HuH-7 (cell line): Measurements from ENCODE around the gene JAK2.
"Not testable (repeated sequence)": the region's sequence is repeated elsewhere in the genome, so short reads cannot be mapped to it uniquely, and the experiment has no call there.

Source experiments
- DNase-seq: peaks from one replicate; pipeline ENCODE4 v3.0.0; 2011; ENCODE audit warnings: low spot score

The JAK2 gene

GRCh38 chr9:5041390-5042115 is 56.5 kb downstream of the JAK2 start:
- no peak for DNase-seq

DNA sequence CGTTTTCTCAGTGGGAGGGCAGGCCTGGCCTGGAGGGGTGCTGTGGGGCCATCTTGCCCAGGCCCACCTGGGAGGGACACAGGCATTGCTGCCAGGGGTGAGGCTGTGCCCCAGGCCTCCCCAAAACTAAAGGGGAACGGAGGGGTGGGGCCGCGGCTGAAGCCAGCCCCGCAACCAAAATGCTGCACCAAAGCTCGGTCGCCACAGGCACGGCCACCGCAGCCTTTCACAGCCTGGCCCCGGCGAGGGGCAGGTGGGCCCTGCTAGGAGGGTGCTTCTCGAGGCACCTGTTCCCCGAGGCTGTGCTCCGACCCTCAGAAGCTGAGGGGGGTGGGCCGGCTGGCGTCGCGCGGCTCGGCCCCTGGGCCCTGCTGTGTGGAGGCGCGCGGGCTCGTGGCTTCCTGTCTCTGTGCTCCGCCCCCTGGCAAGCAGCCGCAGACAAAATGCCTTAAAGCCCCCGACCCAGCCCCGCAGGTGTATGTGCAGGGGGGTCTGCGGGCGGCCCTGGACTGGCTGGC is 57.6 kb downstream of the JAK2 start:
- DNase-seq: no peak

DNA sequence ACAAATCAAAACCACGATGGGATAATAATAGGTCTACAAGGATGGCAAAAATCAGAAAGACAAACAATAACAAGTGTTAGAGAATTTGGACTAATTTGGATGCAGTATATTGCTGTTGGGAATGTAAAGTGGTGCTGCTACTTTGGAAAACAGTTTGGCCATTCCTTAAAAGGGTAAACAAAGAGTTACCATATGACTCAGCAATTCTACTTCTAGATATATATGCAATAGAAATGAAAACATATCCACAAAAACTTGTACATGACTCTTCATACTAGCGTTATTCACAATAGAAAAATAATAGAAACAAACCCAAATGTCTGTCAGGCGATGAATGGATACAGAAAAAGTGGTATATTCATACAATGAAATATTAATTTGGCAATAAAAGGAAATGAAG is 58.3 kb downstream of the JAK2 start:
- DNase-seq: no peak

DNA sequence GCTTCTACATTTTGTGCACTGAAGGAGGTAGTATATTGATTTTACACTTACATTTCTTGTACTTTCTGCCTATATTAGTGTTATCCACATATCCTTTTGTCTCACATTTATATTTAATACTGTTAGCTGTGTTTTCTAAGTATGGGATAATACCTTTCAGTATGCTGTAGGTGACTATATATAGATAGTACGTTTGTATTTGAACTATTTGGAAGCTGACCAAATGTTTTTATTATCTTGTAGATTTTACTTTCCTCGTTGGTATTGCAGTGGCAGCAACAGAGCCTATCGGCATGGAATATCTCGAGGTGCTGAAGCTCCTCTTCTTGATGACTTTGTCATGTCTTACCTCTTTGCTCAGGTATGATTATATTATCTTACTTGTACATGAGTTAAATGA is 59.1 kb downstream of the JAK2 start:
- no peak for DNase-seq

- DNase-seq: no peak
These were observed 67.8 kb downstream of the JAK2 start for GRCh38 chr9:5052838-5053237.

DNA sequence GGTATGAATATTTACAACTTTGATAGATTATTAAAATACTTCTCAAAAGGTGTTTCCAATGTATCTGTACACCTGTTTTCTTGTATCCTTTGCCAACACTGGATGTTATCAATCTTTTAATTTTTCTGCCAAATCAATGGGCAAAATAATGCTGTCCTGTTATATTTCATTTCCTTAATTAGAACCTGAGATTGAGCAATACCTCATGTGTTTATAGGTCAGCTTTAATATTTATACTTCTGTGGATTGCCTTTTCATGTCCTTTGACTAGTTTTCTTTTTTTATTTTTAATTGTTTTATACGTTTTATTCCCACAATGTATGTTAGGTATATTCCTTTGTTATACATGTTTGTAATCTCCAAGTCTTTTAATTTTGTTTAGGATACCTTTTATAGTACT is 77.6 kb downstream of the JAK2 start:
- DNase-seq: no peak

DNA sequence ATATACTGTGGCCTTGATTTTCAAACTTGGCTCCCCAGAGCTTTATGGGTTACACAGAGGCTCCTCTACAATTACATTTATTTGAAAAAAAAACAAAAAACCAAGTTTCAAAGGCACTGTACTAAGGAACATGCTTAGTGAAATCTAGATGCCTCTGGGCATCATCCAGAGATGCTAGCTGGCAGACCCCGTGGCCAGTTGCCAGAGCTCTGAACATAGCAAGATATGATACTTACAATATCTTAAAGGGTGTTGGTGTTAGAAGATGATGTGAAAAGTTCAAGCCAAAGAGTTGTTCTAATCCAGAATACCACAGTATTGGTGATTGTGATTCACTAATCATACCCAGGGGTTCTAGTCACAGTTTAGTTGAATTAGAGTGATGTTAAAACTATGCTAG is 87.8 kb downstream of the JAK2 start:
- DNase-seq: no peak

- DNase-seq: no peak
These were observed 88.6 kb downstream of the JAK2 start for GRCh38 chr9:5073701-5074100.

- DNase-seq: no peak
These were observed 100.9 kb downstream of the JAK2 start for GRCh38 chr9:5085993-5086392.

GRCh38 chr9:5089737-5090136 is 104.7 kb downstream of the JAK2 start:
- no peak for DNase-seq

GRCh38 chr9:5095795-5096194 is 110.7 kb downstream of the JAK2 start:
- DNase-seq: no peak

DNA sequence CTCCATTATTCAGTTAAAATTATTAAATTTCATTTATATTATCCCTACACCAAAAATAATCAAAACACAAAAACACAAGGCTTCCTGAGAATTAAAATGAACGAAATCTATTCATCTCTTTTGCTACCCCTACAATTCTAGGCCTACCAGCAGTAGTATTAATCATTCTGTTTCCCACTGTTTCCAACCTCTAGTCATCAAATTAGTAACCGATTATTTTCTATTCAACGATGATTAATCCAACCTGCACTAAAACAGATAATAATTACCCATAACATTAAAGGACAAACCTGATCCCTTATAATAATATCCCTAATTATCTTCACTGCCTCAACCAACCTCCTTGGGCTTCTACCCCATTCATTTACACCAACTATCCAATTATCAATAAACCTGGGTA is 114.4 kb downstream of the JAK2 start:
- DNase-seq: no peak

DNA sequence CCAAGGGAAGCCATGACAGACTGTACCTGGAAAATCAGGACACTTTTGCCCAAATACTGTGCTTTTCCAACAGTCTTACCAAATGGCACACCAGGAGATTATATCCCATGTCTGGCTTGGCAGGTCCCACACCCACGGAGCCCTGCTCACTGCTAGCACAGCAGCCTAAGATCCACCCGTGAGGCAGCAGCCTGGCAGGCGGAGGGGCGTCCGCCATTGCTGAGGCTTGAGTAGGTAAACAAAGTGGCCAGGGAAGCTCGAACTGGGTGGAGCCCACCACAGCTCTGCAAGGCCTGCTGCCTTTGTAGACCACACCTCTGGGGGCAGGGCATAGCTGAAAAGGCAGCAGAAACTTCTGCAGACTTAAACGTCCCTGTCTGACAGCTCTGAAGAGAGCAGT is 116.1 kb downstream of the JAK2 start:
- DNase-seq: not testable (repeated sequence)

DNA sequence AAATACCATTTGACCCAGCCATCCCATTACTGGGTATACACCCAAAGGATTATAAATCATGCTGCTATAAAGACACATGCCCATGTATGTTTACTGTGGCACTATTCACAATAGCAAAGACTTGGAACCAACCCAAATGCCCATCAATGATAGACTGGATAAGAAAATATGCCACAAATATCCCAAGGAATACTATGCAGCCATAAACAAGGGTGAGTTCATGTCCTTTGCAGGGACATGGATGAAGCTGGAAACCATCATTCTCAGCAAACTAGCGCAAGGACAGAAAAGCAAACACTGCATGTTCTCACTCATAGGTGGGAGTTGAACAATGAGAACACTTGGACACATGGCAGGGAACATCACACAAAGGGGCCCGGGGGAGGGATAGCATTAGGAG is 121.4 kb downstream of the JAK2 start:
- not testable (repeated sequence) for DNase-seq

DNA sequence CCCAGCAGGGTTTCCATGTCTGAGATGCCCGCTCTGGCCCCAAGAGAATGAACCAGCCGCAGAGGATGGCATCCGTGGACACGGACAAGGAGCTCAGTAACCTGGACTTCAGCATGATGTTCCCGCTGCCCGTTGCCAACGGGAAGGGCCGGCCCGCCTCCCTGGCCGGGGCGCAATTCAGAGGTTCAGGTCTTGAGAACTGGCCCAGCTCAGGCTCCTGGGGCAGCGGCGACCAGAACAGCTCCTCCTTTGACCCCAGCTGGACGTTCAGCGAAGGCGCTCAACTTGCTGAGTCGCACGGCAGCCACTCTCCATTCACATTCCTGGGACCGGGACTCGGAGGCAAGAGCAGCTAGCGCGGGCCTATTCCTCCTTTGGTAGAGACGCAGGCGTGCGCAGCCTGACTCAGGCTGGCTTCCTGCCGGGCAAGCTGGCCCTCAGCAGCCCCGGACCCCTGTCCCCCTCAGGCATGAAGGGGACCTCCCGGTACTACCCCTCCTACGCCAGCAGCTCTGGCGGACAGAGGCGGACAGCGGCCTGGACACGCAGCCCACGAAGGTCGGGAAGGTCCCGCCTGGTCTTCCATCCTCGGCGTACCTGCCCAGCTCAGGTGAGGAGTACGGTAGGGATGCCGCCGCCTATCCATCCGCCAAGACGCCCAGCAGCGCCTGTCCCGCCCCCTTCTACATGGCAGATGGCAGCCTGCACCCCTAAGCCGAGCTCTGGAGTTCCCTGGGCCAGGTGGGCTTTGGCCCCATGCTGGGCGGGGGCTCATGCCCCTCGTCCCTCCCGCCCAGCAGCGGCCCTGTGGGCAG is 126.0 kb downstream of the JAK2 start:
- DNase-seq: no peak

GRCh38 chr9:5111696-5112095 is 126.6 kb downstream of the JAK2 start:
- no peak for DNase-seq

- no peak for DNase-seq
These were observed 127.1 kb downstream of the JAK2 start for GRCh38 chr9:5112109-5112592.

GRCh38 chr9:5112646-5113045 is 127.6 kb downstream of the JAK2 start:
- DNase-seq: no peak

DNA sequence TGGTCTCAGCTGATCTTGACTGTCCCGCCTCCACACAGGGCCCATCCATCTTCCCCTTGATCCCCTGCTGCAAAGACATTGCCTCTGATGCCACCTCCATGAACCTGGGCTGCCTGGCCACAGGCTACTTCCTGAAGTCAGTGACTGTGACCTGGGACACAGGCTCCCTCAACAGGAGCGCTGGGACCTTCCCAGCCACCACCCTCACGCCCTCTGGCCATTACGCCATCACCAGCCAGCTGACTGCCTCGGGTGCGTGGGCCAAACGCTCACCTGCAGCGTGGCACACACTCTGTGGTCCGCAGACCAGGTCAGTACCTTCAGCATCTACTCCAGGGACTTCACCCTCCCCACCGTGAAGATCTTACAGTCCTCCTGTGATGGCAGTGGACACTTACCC is 128.5 kb downstream of the JAK2 start:
- DNase-seq: no peak

DNA sequence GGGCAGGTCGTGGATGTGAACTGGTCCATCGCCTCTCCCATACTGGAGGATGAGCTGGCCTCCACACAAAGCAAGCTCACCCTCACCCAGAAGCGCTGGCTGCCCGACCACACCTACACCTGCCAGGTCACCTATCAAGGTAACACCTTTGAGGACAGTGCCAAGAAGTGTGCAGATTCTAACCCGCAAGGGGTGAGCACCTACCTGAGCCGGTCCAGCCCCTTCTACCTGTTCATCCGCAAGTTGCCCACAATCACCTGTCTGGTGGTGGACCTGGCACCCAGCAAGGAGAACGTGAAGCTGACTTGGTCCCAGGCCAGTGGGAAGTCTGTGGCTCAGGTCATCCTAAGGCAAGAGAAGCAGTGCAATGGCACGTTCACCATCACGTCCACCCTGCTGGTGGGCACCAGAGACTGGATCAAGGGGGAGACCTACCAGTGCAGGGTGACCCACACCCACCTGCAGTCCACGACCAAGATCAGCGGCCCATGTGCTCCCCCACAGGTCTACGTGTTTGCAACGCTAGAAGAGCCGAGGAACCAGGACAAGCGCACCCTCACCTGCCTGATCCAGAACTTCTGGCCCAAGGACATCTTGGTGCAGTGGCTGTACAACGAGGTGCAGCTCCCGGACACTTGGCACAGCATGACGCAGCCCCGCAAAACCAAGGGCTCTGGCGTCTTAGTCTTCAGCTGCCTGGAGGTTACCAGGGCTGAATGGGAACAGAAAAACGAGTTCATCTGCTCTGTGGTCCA is 129.1 kb downstream of the JAK2 start:
- no peak for DNase-seq

DNA sequence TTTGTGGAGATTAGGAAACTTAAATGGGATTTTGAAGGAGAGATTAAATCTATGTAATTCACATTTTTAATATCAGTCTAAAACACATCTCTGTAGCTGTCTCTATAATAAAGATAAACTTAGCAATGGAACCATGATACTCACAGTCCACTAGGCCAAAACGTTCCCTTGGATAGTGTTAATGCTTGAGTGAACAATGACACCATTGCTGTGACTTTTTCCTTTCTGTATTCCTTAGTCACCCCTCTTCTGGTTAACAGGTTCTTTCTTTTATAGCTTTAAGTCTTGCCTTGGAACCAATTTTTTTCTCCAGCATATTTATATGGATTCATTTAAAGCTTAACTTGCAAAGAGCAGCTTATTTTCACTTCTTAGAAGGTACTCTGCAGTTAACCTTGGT is 137.0 kb downstream of the JAK2 start:
- DNase-seq: no peak

DNA sequence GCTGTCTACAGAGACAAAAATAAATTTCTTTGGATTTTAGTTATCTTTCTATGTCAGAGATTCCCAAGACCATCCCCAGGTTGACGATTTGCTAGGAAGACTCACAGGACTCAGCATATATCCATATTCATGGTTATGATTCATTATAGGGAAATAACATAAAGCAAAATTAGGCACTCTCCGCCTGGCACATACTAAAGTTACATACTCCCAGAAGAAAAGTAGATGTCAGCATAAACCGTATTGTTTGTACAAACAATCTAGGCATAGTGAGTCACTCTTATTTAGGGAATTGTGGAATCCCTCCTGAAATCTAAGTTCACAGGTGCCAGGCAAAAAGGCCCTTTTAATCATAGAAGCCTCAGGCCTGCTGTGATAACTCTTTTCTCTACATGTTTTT is 137.4 kb downstream of the JAK2 start:
- no peak for DNase-seq

DNA sequence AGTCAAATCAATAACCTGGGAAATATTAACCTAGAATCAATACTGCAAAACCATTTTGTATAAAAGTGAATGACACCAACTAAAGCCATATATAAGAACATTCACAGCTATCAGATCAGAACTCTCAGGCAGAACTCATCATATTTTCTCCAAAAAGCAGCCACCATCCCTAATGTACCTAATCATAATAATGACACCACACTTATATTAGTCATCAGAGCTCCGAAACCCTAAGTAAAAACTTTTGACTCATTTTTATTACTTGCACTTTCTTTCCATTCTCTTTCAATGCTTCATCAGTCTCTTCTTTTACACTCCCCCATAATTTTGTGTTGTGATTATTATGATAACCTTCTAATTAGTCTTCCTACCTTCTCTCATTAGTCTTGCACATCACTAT is 155.1 kb downstream of the JAK2 start:
- no peak for DNase-seq
